ENCODE results near the gene GPR65.

DNA sequence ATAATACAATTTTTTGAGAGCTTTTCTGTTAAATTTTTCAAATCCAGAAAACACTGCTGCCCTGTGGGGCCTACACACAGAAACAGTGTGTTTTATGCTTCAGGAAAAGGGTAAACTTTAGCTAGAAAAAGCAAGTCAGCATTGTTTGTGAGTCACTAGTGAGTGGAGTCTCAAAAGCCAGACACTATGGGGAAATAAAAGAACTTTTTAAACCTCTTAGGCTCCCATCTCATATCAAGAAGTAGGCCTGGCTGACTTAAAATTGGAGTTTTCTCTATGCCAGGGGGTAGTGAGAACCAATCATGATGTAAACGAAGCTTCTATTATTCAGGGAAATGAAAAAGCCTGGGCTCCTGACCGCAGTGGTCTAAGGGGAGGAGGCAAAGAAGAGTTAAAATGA lies 12.6 kb downstream of the GPR65 start:
- no peak for TF ChIP-seq CTCF (IDR thresholded peaks at IDR 0.05 in 8 of 11, conservative IDR thresholded peaks at IDR 0.05 in 3 of 11)
- no peak for TF ChIP-seq POLR2A (IDR thresholded peaks at IDR 0.05)
- no peak for TF ChIP-seq POLR2AphosphoS5 (IDR thresholded peaks at IDR 0.05)

Data from spleen (tissue), 7 donors.